ENCODE results near the gene CEP128. TPM values are rescaled to one million over a fixed set of nuclear protein-coding genes. Genes with fewer than 3 reads are reported as not detected.

Gene CEP128
- total RNA-seq, 1 experiment from 2014 or later = 16.4 TPM

- ATAC-seq (peak; percentile 58), DNase-seq (ENCODE audit: low read depth, low spot score) (peak; percentile 21)
- BruUV-seq (replicated peaks) = no TSS peak
- H3K27me3 ChIP-seq (ENCODE audit: insufficient read depth, low read length) = no peaks in the 10 kb centered on the region
- no peaks in the 10 kb centered on the region for H3K79me2 ChIP-seq (ENCODE audit: insufficient read depth, low read length)
- no peaks in the 10 kb centered on the region for H3K36me3 ChIP-seq (ENCODE audit: control insufficient read depth in 1 of 2, insufficient read depth in 2 of 2, low read length in 2 of 2)
- H3K9ac ChIP-seq (ENCODE audit: low read length) = no peak overlapping the region
- no peak overlapping the region for H3K4me3 ChIP-seq (replicated peaks in 1 of 2; ENCODE audit: low read depth in 1 of 2, low read length in 2 of 2)
- no peak overlapping the region for H2AFZ ChIP-seq (ENCODE audit: low read depth, low read length, poor library complexity, severe bottlenecking)
- no peak overlapping the region for H3K4me2 ChIP-seq (ENCODE audit: low read length)
- RAD21 ChIA-PET (ENCODE audit: low non-redundant PET in 1 of 2, low total read pairs in 2 of 2, uncharacterized antibody in 2 of 2, unreplicated experiment in 2 of 2) = no interaction called here
- H3K9me2 ChIP-seq (ENCODE audit: insufficient read depth) = no peaks in the 10 kb centered on the region
- POLR2A ChIA-PET = no interaction called here
- H4K20me1 ChIP-seq (ENCODE audit: insufficient read depth) = no peaks in the 10 kb centered on the region
- H3K9me3 ChIP-seq (ENCODE audit: control insufficient read depth in 1 of 2, insufficient read depth in 1 of 2, low read depth in 1 of 2, low read length in 2 of 2) = no peaks in the 10 kb centered on the region
- intact Hi-C loops (cut with micrococcal nuclease) = loop anchor here (1.0 to 5.0 kb wide), 4 partner anchors 637 to 1892 kb away; no protein-coding TSS in a partner anchor
- TF ChIP-seq ELF1 (IDR thresholded peaks at IDR 0.05; ENCODE audit: borderline replicate concordance, low read depth) (no peak), RAD21 (IDR thresholded peaks at IDR 0.05; ENCODE audit: low read depth) (peak; percentile 69)
- TF ChIP-seq, protein P1, sequence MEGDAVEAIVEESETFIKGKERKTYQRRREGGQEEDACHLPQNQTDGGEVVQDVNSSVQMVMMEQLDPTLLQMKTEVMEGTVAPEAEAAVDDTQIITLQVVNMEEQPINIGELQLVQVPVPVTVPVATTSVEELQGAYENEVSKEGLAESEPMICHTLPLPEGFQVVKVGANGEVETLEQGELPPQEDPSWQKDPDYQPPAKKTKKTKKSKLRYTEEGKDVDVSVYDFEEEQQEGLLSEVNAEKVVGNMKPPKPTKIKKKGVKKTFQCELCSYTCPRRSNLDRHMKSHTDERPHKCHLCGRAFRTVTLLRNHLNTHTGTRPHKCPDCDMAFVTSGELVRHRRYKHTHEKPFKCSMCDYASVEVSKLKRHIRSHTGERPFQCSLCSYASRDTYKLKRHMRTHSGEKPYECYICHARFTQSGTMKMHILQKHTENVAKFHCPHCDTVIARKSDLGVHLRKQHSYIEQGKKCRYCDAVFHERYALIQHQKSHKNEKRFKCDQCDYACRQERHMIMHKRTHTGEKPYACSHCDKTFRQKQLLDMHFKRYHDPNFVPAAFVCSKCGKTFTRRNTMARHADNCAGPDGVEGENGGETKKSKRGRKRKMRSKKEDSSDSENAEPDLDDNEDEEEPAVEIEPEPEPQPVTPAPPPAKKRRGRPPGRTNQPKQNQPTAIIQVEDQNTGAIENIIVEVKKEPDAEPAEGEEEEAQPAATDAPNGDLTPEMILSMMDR (IDR thresholded peaks at IDR 0.05 in 2 of 3, conservative IDR thresholded peaks at IDR 0.05 in 1 of 3; ENCODE audit: borderline replicate concordance in 1 of 3, insufficient read depth in 1 of 3, low read depth in 2 of 3, low read length in 2 of 3) = peak; percentile 35 to 76 (median 39); a peak in 4 of 6 replicates
- CTCF ChIA-PET = interaction anchor here (0.7 to 1.5 kb wide), 3 partner anchors 8 to 636 kb away, joined by 3 to 4 read pairs (median 3); no protein-coding TSS in a partner anchor
- H3K4me1 ChIP-seq (ENCODE audit: control insufficient read depth in 1 of 2, insufficient read depth in 2 of 2, low read length in 2 of 2) = no peaks in the 10 kb centered on the region
- no peak overlapping the region for H3K27ac ChIP-seq (ENCODE audit: low read depth, low read length)
These were observed 91.2 kb downstream of the CEP128 start for GRCh38 chr14:80850197-80850814.

DNA sequence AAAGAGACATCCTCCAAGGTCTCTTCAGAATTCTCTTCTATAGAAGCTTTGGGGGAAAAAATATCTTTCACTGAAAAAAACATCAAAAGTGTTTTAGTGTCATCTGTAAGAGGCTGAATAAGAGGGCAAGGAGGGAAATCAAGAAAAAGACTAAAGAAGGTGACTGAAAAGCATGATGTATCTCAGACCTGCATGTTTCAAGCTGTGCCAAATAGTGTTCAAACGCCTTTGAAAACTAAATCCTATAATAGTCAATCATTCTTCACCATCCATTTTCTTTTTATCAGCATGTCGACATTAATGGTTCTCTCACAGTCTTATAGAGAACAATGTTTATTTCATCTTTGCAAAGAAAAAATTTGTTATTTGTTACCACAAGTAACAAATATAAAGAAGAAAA is 94.5 kb downstream of the CEP128 start:
- POLR2A ChIA-PET = no interaction called here
- no peak overlapping the region for H3K9ac ChIP-seq (ENCODE audit: low read length)
- CTCF ChIA-PET = no interaction called here

More for the DNA sequence above, 94.5 kb downstream of the CEP128 start:
- RAD21 ChIA-PET (ENCODE audit: low non-redundant PET in 1 of 2, low total read pairs in 2 of 2, uncharacterized antibody in 2 of 2, unreplicated experiment in 2 of 2) = no interaction called here
- H3K4me2 ChIP-seq (ENCODE audit: low read length) = no peak overlapping the region
- DNase-seq (ENCODE audit: low read depth, low spot score) = no peak
- intact Hi-C loops (cut with micrococcal nuclease) = loop anchor here (10.0 kb wide), 1 partner anchor 1912 kb away; no protein-coding TSS in a partner anchor
- H2AFZ ChIP-seq (ENCODE audit: low read depth, low read length, poor library complexity, severe bottlenecking) = no peak overlapping the region
- no peak overlapping the region for H3K4me3 ChIP-seq (replicated peaks in 1 of 2; ENCODE audit: low read depth in 1 of 2, low read length in 2 of 2)
- TF ChIP-seq RAD21 (IDR thresholded peaks at IDR 0.05; ENCODE audit: low read depth) (no peak), SIN3A (IDR thresholded peaks at IDR 0.05; ENCODE audit: low read depth) (no peak), EZH2phosphoT487 (IDR thresholded peaks at IDR 0.05; ENCODE audit: borderline replicate concordance) (no peak), EZH2 (IDR thresholded peaks at IDR 0.05) (no peak), REST (IDR thresholded peaks at IDR 0.05; ENCODE audit: low read depth) (no peak), POLR2AphosphoS5 (IDR thresholded peaks at IDR 0.05; ENCODE audit: low read depth, low read length) (no peak)
- H3K79me2 ChIP-seq (ENCODE audit: insufficient read depth, low read length) = no peaks in the 10 kb centered on the region
- no peaks in the 10 kb centered on the region for H4K20me1 ChIP-seq (ENCODE audit: insufficient read depth)
- no peak overlapping the region for H3K27ac ChIP-seq (ENCODE audit: low read depth, low read length)
- no peaks in the 10 kb centered on the region for H3K4me1 ChIP-seq (ENCODE audit: control insufficient read depth in 1 of 2, insufficient read depth in 2 of 2, low read length in 2 of 2)
- no peaks in the 10 kb centered on the region for H3K36me3 ChIP-seq (ENCODE audit: control insufficient read depth in 1 of 2, insufficient read depth in 2 of 2, low read length in 2 of 2)
- BruUV-seq (replicated peaks) = no TSS peak
- H3K27me3 ChIP-seq (ENCODE audit: insufficient read depth, low read length) = no peaks in the 10 kb centered on the region
- ATAC-seq = no peak
- H3K9me2 ChIP-seq (ENCODE audit: insufficient read depth) = no peaks in the 10 kb centered on the region
- H3K9me3 ChIP-seq (ENCODE audit: control insufficient read depth in 1 of 2, insufficient read depth in 1 of 2, low read depth in 1 of 2, low read length in 2 of 2) = no peaks in the 10 kb centered on the region

All from HCT116 (cell line).